Activated CD8-positive, alpha-beta T cell treated with anti-CD3 and anti-CD28 coated beads, Interleukin-2, amount 10 ng/mL, durations not matched to agents 7 days and 5 days (primary cell): Measurements from ENCODE around the gene PJVK. TPM values are rescaled to one million over a fixed set of nuclear protein-coding genes. Genes with fewer than 3 reads are reported as not detected.
"Not testable (repeated sequence)": the region's sequence is repeated elsewhere in the genome, so short reads cannot be mapped to it uniquely, and the experiment has no call there.

Source experiments
- ATAC-seq: fragments of 150-1000 bp; cut with Tn5 transposase; one replicate; pipeline ENCODE4 v1.10.0; 2021; ENCODE audit warnings: moderate library complexity
- CTCF ChIA-PET: fragments of 350-600 bp; sonication (Branson Sonifier 250); formaldehyde crosslinking; loops from one replicate; lab custom pipeline; 2021; ENCODE audit warnings: antibody characterized with exemption; lab: Charles Lee
- POLR2A ChIA-PET: fragments of 350-600 bp; sonication (Branson Sonifier 250); formaldehyde crosslinking; loops from one replicate; lab custom pipeline; 2021; ENCODE audit warnings: antibody characterized with exemption; lab: Charles Lee
- DNase-seq: peaks from one replicate; pipeline ENCODE4 v3.0.0-alpha.2; 2020
- H3K27ac Mint-ChIP-seq: one replicate; pipeline ENCODE4 v1.8.0; 2021; ENCODE audit warnings: mild to moderate bottlenecking, mixed read lengths
- H3K27me3 Mint-ChIP-seq: one replicate; pipeline ENCODE4 v1.8.0; 2021; ENCODE audit warnings: low read depth, mixed read lengths
- H3K36me3 Mint-ChIP-seq: one replicate; pipeline ENCODE4 v1.8.0; 2021; ENCODE audit warnings: low read depth, mixed read lengths
- H3K4me1 Mint-ChIP-seq: one replicate; pipeline ENCODE4 v1.8.0; 2021; ENCODE audit warnings: low read depth, mixed read lengths
- H3K4me3 Mint-ChIP-seq: one replicate; pipeline ENCODE4 v1.8.0; 2021; ENCODE audit warnings: mild to moderate bottlenecking, mixed read lengths
- H3K9me3 Mint-ChIP-seq: one replicate; pipeline ENCODE4 v1.8.0; 2022; ENCODE audit warnings: mixed read lengths; ENCODE audit not compliant: insufficient read depth
- total RNA-seq, 2 experiments: library from RNA; stranded (reverse); gene quantifications; one replicate each; pipeline ENCODE4 v1.2.3, GENCODE V29; 2021

PJVK gene
- total RNA-seq, 2 experiments from 2014 or later: 0.50 to 0.99 TPM

- H3K9me3 Mint-ChIP-seq, H3K4me3 Mint-ChIP-seq, DNase-seq, ATAC-seq, H3K4me1 Mint-ChIP-seq, H3K27me3 Mint-ChIP-seq, H3K36me3 Mint-ChIP-seq, H3K27ac Mint-ChIP-seq, POLR2A ChIA-PET: not testable (repeated sequence)
- CTCF ChIA-PET: interaction anchor here (1.0 kb wide), 1 partner anchor 21 kb away, joined by 5 read pairs; the partner anchor contains the start of gene PRKRA
Measured at GRCh38 chr2:178471313-178471712, 20.1 kb downstream of the PJVK start.

GRCh38 chr2:178473373-178473772, 22.2 kb downstream of the PJVK start:
- Mint-ChIP-seq H3K9me3 (no peaks in the 10 kb centered on the region), H3K27ac (no peak overlapping the region), H3K36me3 (peaks cover 4% of the 10 kb centered on the region), H3K27me3 (no peaks in the 10 kb centered on the region), H3K4me1 (peaks cover 10% of the 10 kb centered on the region), H3K4me3 (no peak overlapping the region)
- ChIA-PET CTCF (no interaction called here), POLR2A (no interaction called here)
- DNase-seq: no peak
- ATAC-seq: no peak

GRCh38 chr2:178473931-178474330, 22.8 kb downstream of the PJVK start:
- Mint-ChIP-seq H3K36me3 (peaks cover 4% of the 10 kb centered on the region), H3K9me3 (no peaks in the 10 kb centered on the region), H3K4me3 (no peak overlapping the region), H3K27me3 (no peaks in the 10 kb centered on the region), H3K4me1 (peaks cover 14% of the 10 kb centered on the region), H3K27ac (no peak overlapping the region)
- ChIA-PET CTCF (no interaction called here), POLR2A (no interaction called here)
- DNase-seq (no peak), ATAC-seq (no peak)

GRCh38 chr2:178474560-178474959, 23.4 kb downstream of the PJVK start:
- Mint-ChIP-seq H3K9me3 (no peaks in the 10 kb centered on the region), H3K4me3 (no peak overlapping the region), H3K27ac (no peak overlapping the region), H3K27me3 (no peaks in the 10 kb centered on the region), H3K36me3 (peaks cover 4% of the 10 kb centered on the region), H3K4me1 (peaks cover 20% of the 10 kb centered on the region)
- DNase-seq (no peak), ATAC-seq (no peak)
- ChIA-PET POLR2A (no interaction called here), CTCF (no interaction called here)

- H3K27ac Mint-ChIP-seq: no peak overlapping the region
- peaks cover 27% of the 10 kb centered on the region for H3K4me1 Mint-ChIP-seq
- no peaks in the 10 kb centered on the region for H3K9me3 Mint-ChIP-seq
- POLR2A ChIA-PET: no interaction called here
- no peak for DNase-seq
- CTCF ChIA-PET: no interaction called here
- ATAC-seq: no peak
- peaks cover 4% of the 10 kb centered on the region for H3K36me3 Mint-ChIP-seq
- no peaks in the 10 kb centered on the region for H3K27me3 Mint-ChIP-seq
- H3K4me3 Mint-ChIP-seq: no peak overlapping the region
Measured at GRCh38 chr2:178476477-178476876, 25.3 kb downstream of the PJVK start.

GRCh38 chr2:178477443-178478129, 26.4 kb downstream of the PJVK start:
- no peak for ATAC-seq
- ChIA-PET POLR2A (interaction anchor here (1.1 kb wide), 1 partner anchor 26 kb away, joined by 3 read pairs; the partner anchor contains the start of genes PJVK and PRKRA), CTCF (interaction anchor here (1.5 kb wide), 1 partner anchor 342 kb away, joined by 3 read pairs; no protein-coding TSS in a partner anchor)
- H3K4me1 Mint-ChIP-seq: peaks cover 38% of the 10 kb centered on the region
- H3K36me3 Mint-ChIP-seq: peaks cover 5% of the 10 kb centered on the region
- no peaks in the 10 kb centered on the region for H3K27me3 Mint-ChIP-seq
- DNase-seq: no peak
- no peaks in the 10 kb centered on the region for H3K9me3 Mint-ChIP-seq
- peak overlapping the region; percentile 63 for H3K27ac Mint-ChIP-seq
- peak overlapping the region; percentile 98 for H3K4me3 Mint-ChIP-seq

- ChIA-PET POLR2A (interaction anchor here (1.1 kb wide), 1 partner anchor 27 kb away, joined by 3 read pairs; the partner anchor contains the start of genes PJVK and PRKRA), CTCF (interaction anchor here (1.5 kb wide), 1 partner anchor 341 kb away, joined by 3 read pairs; no protein-coding TSS in a partner anchor)
- Mint-ChIP-seq H3K4me1 (peaks cover 42% of the 10 kb centered on the region), H3K27me3 (no peaks in the 10 kb centered on the region), H3K9me3 (no peaks in the 10 kb centered on the region), H3K36me3 (peaks cover 6% of the 10 kb centered on the region), H3K4me3 (peak overlapping the region; percentile 98), H3K27ac (peak overlapping the region; percentile 99)
- no peak for ATAC-seq
- peak; percentile 30 for DNase-seq
Measured at GRCh38 chr2:178478130-178478438, 26.9 kb downstream of the PJVK start.

- H3K27me3 Mint-ChIP-seq: no peaks in the 10 kb centered on the region
Measured at GRCh38 chr2:178478439-178479274, 27.5 kb downstream of the PJVK start, which contains the start of gene FKBP7. Gene FKBP7 (minus strand): TSS chr2:178478600. CDS start chr2:178478499, 101 bp downstream.

GRCh38 chr2:178479275-178479616, 28.1 kb downstream of the PJVK start:
- no peak for ATAC-seq

More at GRCh38 chr2:178478439-178479274, 27.5 kb downstream of the PJVK start, which contains the start of gene FKBP7:
- ChIA-PET CTCF (interaction anchor here (0.7 to 4.1 kb wide), 10 partner anchors 9 to 341 kb away, joined by 3 to 33 read pairs (median 4); partner anchors contain the start of genes PJVK and PRKRA), POLR2A (interaction anchor here (1.1 kb wide), 1 partner anchor 28 kb away, joined by 3 read pairs; the partner anchor contains the start of genes PJVK and PRKRA)
- peak; percentile 73 for ATAC-seq
- DNase-seq: peak; percentile 88
- Mint-ChIP-seq H3K4me3 (peak within 1 kb of the TSS; percentile 98), H3K27ac (peak within 1 kb of the TSS; percentile 99), H3K4me1 (peaks cover 42% of the 10 kb centered on the region), H3K9me3 (no peaks in the 10 kb centered on the region), H3K36me3 (peaks cover 6% of the 10 kb centered on the region)

GRCh38 chr2:178479758-178480226, 28.6 kb downstream of the PJVK start:
- H3K27me3 Mint-ChIP-seq: no peaks in the 10 kb centered on the region
- no peak for DNase-seq
- peaks cover 42% of the 10 kb centered on the region for H3K4me1 Mint-ChIP-seq
- ChIA-PET POLR2A (interaction anchor here (0.6 to 1.4 kb wide), 4 partner anchors 29 to 72 kb away, joined by 3 to 4 read pairs (median 4); partner anchors contain the start of genes PJVK and PRKRA), CTCF (interaction anchor here (0.7 to 4.1 kb wide), 8 partner anchors 17 to 83 kb away, joined by 3 to 33 read pairs (median 4); no protein-coding TSS in a partner anchor)
- H3K27ac Mint-ChIP-seq: peak overlapping the region; percentile 67
- no peak for ATAC-seq
- no peaks in the 10 kb centered on the region for H3K9me3 Mint-ChIP-seq
- peak overlapping the region; percentile 98 for H3K4me3 Mint-ChIP-seq
- peaks cover 8% of the 10 kb centered on the region for H3K36me3 Mint-ChIP-seq

More at GRCh38 chr2:178479275-178479616, 28.1 kb downstream of the PJVK start:
- no peaks in the 10 kb centered on the region for H3K27me3 Mint-ChIP-seq
- peak overlapping the region; percentile 98 for H3K4me3 Mint-ChIP-seq
- peaks cover 42% of the 10 kb centered on the region for H3K4me1 Mint-ChIP-seq
- no peak for DNase-seq
- H3K36me3 Mint-ChIP-seq: peaks cover 6% of the 10 kb centered on the region
- H3K27ac Mint-ChIP-seq: peak overlapping the region; percentile 99
- POLR2A ChIA-PET: interaction anchor here (0.6 to 0.7 kb wide), 2 partner anchors 44 to 72 kb away, joined by 4 read pairs; no protein-coding TSS in a partner anchor
- H3K9me3 Mint-ChIP-seq: no peaks in the 10 kb centered on the region
- CTCF ChIA-PET: interaction anchor here (0.7 to 4.1 kb wide), 10 partner anchors 9 to 82 kb away, joined by 3 to 33 read pairs (median 4); partner anchors contain the start of genes PJVK and PRKRA
